Germinal center (tissue), 1 donor: ENCODE measurements around the gene CDCP1.

ENCODE experiments used
- DNase-seq: peaks from one replicate; pipeline ENCODE4 v3.0.0; 2012; ENCODE audit warnings: mixed read lengths, low spot score

The CDCP1 gene

GRCh38 chr3:45139372-45140140 is 6.6 kb downstream of the CDCP1 start:
- DNase-seq = no peak

GRCh38 chr3:45137656-45138181 is 8.5 kb downstream of the CDCP1 start:
- no peak for DNase-seq

GRCh38 chr3:45135959-45136358 is 10.2 kb downstream of the CDCP1 start:
- DNase-seq = no peak

- DNase-seq = no peak
Observed at GRCh38 chr3:45134758-45135521, 11.2 kb downstream of the CDCP1 start.

- DNase-seq = no peak
Observed at GRCh38 chr3:45132568-45133211, 13.5 kb downstream of the CDCP1 start.

GRCh38 chr3:45131201-45131600 is 15.0 kb downstream of the CDCP1 start:
- no peak for DNase-seq

GRCh38 chr3:45130476-45130875 is 15.7 kb downstream of the CDCP1 start:
- DNase-seq = no peak

GRCh38 chr3:45128950-45129349 is 17.2 kb downstream of the CDCP1 start:
- no peak for DNase-seq

- DNase-seq = no peak
Observed at GRCh38 chr3:45127130-45127822, 18.9 kb downstream of the CDCP1 start.

- DNase-seq = no peak
Observed at GRCh38 chr3:45126730-45127129, 19.4 kb downstream of the CDCP1 start.

- no peak for DNase-seq
Observed at GRCh38 chr3:45125550-45126026, 20.6 kb downstream of the CDCP1 start.

- no peak for DNase-seq
Observed at GRCh38 chr3:45124956-45125355, 21.2 kb downstream of the CDCP1 start.

- DNase-seq = no peak
Observed at GRCh38 chr3:45124352-45124751, 21.8 kb downstream of the CDCP1 start.

GRCh38 chr3:45123581-45124269 is 22.5 kb downstream of the CDCP1 start:
- no peak for DNase-seq

- no peak for DNase-seq
Observed at GRCh38 chr3:45123030-45123429, 23.1 kb downstream of the CDCP1 start.

GRCh38 chr3:45120359-45121158 is 25.6 kb downstream of the CDCP1 start:
- DNase-seq = no peak

- no peak for DNase-seq
Observed at GRCh38 chr3:45119824-45120358, 26.3 kb downstream of the CDCP1 start.

GRCh38 chr3:45119376-45119775 is 26.8 kb downstream of the CDCP1 start:
- DNase-seq = no peak

- no peak for DNase-seq
Observed at GRCh38 chr3:45118615-45119071, 27.5 kb downstream of the CDCP1 start.

GRCh38 chr3:45116350-45116749 is 29.8 kb downstream of the CDCP1 start:
- no peak for DNase-seq
